CD4-positive, alpha-beta memory T cell (primary cell): ENCODE measurements around the gene UBALD2. TPM values are rescaled to one million over a fixed set of nuclear protein-coding genes. Genes with fewer than 3 reads are reported as not detected.
A peak's percentile ranks its signal among the peaks of the same experiment; 100 is the strongest.

Source experiments
- CTCF ChIA-PET: fragments of 350-600 bp; sonication (Branson Sonifier 250); formaldehyde crosslinking; loops from one replicate; lab custom pipeline; 2021; ENCODE audit warnings: inconsistent platforms; ENCODE audit not compliant: partially characterized antibody; lab: Charles Lee
- POLR2A ChIA-PET: fragments of 350-600 bp; sonication (Branson Sonifier 250); formaldehyde crosslinking; loops from one replicate; lab custom pipeline; 2021; ENCODE audit not compliant: partially characterized antibody; lab: Charles Lee
- DNase-seq, 5 donors: peaks; one replicate each; pipeline versions ENCODE4 v3.0.0 to v3.0.0-alpha.2; 2020 to 2022; ENCODE audit warnings: mixed read lengths in 1 of 5
- H3K27ac ChIP-seq: one replicate; pipeline ENCODE4 v1.7.0; 2013; ENCODE audit warnings: low read depth, low read length
- H3K27me3 ChIP-seq: 2 replicates; pipeline ENCODE4 v1.7.0; 2013; ENCODE audit warnings: mild to moderate bottlenecking, low read length, moderate library complexity; ENCODE audit not compliant: insufficient read depth
- H3K36me3 ChIP-seq: 2 replicates; pipeline ENCODE4 v1.7.0; 2013; ENCODE audit warnings: mild to moderate bottlenecking, low read length, moderate library complexity; ENCODE audit not compliant: insufficient read depth
- H3K4me1 ChIP-seq: 2 replicates; pipeline ENCODE4 v1.7.0; 2013; ENCODE audit warnings: mild to moderate bottlenecking, low read length, moderate library complexity; ENCODE audit not compliant: insufficient read depth
- H3K4me3 ChIP-seq, 2 donors: one replicate each; pipeline ENCODE4 v1.7.0; 2013; ENCODE audit warnings: low read length in 2 of 2, mild to moderate bottlenecking in 1 of 2
- H3K9me3 ChIP-seq, 2 donors: one replicate each; pipeline ENCODE4 v1.7.0; 2013; ENCODE audit warnings: low read length in 2 of 2, control low read depth in 1 of 2; ENCODE audit not compliant: control insufficient read depth in 1 of 2
- H3K27ac Mint-ChIP-seq, 7 donors: one replicate each; pipeline ENCODE4 v1.8.0; 2020 to 2021; ENCODE audit warnings: mixed read lengths in 7 of 7, mild to moderate bottlenecking in 6 of 7, inconsistent platforms in 3 of 7, moderate library complexity in 3 of 7
- H3K27me3 Mint-ChIP-seq, 2 donors: one replicate each; pipeline ENCODE4 v1.8.0; 2020 to 2021; ENCODE audit warnings: mixed read lengths in 2 of 2
- H3K36me3 Mint-ChIP-seq, 2 donors: one replicate each; pipeline ENCODE4 v1.8.0; 2020 to 2021; ENCODE audit warnings: mixed read lengths in 2 of 2, inconsistent platforms in 1 of 2, mild to moderate bottlenecking in 1 of 2
- H3K4me1 Mint-ChIP-seq, 4 donors: one replicate each; pipeline ENCODE4 v1.8.0; 2020 to 2021; ENCODE audit warnings: mixed read lengths in 4 of 4, mild to moderate bottlenecking in 1 of 4
- H3K4me3 Mint-ChIP-seq, 8 donors: one replicate each; pipeline ENCODE4 v1.8.0; 2020 to 2021; ENCODE audit warnings: mixed read lengths in 8 of 8, mild to moderate bottlenecking in 7 of 8, moderate library complexity in 6 of 8, inconsistent platforms in 3 of 8
- H3K9me3 Mint-ChIP-seq, 8 donors: one replicate each; pipeline ENCODE4 v1.8.0; 2020 to 2021; ENCODE audit warnings: mixed read lengths in 8 of 8, mild to moderate bottlenecking in 5 of 8, inconsistent platforms in 3 of 8, moderate library complexity in 1 of 8
- intact Hi-C: fragments of 100-400 bp; cut with micrococcal nuclease; formaldehyde crosslinking; loops from one replicate; pipeline ENCODE4 v1.15.1; 2023
- polyA plus RNA-seq, 2 donors: library from polyadenylated mRNA; unstranded; fragments of 300-500 nt; fragmentation: Illumina TruSeq; gene quantifications; one replicate each; pipeline ENCODE4 v1.2.3, GENCODE V29; 2021
- total RNA-seq, 2 experiments: library from RNA; stranded (reverse); gene quantifications; one replicate each; pipeline ENCODE4 v1.2.3, GENCODE V29; 2021

UBALD2 gene
- total and polyA plus RNA-seq, 4 experiments from 2014 or later: 6.2 to 103 (median 55.9) TPM

DNA sequence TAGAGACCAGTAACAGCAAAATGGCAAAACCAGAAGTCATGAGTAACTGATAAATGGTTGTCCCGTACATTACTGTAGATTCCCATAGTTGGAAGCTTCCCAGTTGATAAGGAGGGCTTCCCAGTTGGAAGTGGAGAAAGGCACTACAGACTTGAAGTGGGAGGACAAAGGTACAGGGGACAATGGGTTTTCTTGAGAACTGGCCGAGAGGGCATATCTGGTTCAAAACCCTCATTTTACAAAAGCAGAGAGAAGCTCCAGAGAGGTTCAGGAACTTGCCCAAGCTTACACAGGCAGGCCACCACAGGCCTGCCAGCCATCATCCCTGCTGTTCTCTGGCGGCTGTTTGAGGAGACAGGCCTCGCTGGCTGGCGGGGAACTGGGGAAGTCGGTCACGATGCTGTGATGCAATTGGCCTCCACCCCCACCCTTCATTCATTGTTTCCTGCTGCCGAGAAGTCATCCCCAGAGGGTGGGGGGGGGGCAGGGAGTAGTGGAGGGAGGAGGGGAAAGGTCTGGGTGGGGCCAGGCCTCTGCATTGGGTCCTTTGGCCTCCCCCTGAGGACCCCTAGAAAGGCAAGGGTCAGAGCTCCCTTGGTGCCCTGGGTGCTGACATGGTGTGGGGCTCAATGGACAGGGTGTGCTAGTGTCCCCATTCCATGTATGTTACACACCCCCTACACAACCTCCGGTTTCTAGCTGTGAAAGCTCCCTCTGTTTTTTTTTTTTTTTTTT, 3.0 kb downstream of the UBALD2 start:
- Mint-ChIP-seq H3K9me3 (peaks cover 0 to 1% (median 0%) of the 10 kb centered on the region in 8 donors), H3K4me3 (peak overlapping the region; percentile 92 to 96 (median 93)), H3K27ac (peak overlapping the region; percentile 94 to 98 (median 96)), H3K36me3 (peaks cover 13 to 39% of the 10 kb centered on the region in 2 donors), H3K4me1 (peaks cover 27 to 78% (median 50%) of the 10 kb centered on the region in 4 donors), H3K27me3 (no peaks in the 10 kb centered on the region)
- Histone ChIP-seq H3K27ac (peak overlapping the region; percentile 82), H3K4me1 (peaks cover 75% of the 10 kb centered on the region), H3K4me3 (peak overlapping the region in 1 of 2 donors; percentile 94), H3K36me3 (peaks cover 24% of the 10 kb centered on the region), H3K27me3 (no peaks in the 10 kb centered on the region), H3K9me3 (no peaks in the 10 kb centered on the region)
- DNase-seq: peak; percentile 58 to 88 (median 68)
- POLR2A ChIA-PET: interaction anchor here (0.6 to 18.5 kb wide), 13 partner anchors 12 to 455 kb away, joined by 3 to 620 read pairs (median 37); partner anchors contain the start of genes FOXJ1 and RNF157
- intact Hi-C loops: loop anchor here (5.0 to 10.0 kb wide), 2 partner anchors 36 to 363 kb away; partner anchors contain the start of gene MRPL38
- CTCF ChIA-PET: interaction anchor here (0.7 to 6.3 kb wide), 15 partner anchors 10 to 357 kb away, joined by 3 to 47 read pairs (median 5); no protein-coding TSS in a partner anchor

DNA sequence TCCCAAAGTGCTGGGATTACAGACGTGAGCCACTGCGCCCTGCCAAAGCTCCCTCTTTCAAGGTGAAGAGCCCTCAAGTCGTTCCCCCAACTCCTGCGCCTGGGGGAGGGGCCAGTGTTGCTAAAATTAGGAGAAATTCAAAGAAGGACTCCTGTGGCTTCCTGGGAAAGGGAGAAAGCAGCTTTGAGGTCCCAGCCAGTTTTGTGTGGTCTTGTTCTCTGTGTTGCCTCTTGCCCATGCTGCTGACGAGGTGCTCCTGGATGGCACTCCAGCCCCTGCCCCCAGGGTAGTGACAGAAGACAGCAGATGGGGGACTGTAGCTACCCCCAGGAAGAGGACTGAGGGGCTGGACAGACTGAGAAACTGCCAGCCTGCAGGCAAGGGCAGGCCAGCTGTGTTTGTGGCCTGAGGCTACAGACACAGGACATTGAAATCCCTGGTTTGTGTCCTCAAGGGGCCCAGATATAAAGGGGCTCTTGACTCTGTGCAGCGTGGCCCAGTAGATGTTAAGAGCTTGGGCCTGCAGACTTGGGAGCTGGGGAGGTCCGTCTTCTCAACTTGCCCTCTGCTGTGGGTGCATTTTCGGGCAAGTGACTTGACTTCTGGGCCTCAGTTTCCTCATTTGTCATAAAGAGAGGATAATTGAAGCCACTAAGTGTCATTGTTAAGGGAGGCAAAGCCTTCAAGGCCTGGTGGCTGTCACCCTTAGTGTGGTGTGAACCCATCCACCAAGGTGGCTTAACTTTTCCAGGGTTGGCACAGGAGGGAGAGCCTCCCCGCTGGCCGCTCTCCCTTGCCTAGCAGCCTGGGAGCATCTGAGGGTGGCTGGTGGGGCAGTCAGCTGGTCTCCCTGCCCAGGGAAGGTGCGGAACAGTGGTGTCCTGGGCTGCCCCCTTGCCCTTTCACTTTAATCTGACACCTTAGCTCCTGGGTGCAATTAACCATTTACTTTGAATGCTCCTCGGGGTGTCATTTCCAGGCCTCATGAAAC, 4.1 kb downstream of the UBALD2 start:
- Mint-ChIP-seq H3K9me3 (peaks cover 0 to 1% (median 0%) of the 10 kb centered on the region in 8 donors), H3K27ac (peak overlapping the region; percentile 87 to 98 (median 96)), H3K27me3 (no peaks in the 10 kb centered on the region), H3K36me3 (peaks cover 13 to 39% of the 10 kb centered on the region in 2 donors), H3K4me1 (peaks cover 23 to 72% (median 51%) of the 10 kb centered on the region in 4 donors), H3K4me3 (peak overlapping the region; percentile 46 to 96 (median 92))
- Histone ChIP-seq H3K36me3 (peaks cover 24% of the 10 kb centered on the region), H3K9me3 (no peaks in the 10 kb centered on the region), H3K4me3 (no peak overlapping the region), H3K4me1 (peaks cover 77% of the 10 kb centered on the region), H3K27me3 (no peaks in the 10 kb centered on the region), H3K27ac (peak overlapping the region; percentile 82)
- ChIA-PET CTCF (interaction anchor here (1.2 to 6.3 kb wide), 10 partner anchors 10 to 146 kb away, joined by 3 to 47 read pairs (median 5); no protein-coding TSS in a partner anchor), POLR2A (interaction anchor here (1.0 to 18.5 kb wide), 13 partner anchors 11 to 289 kb away, joined by 3 to 620 read pairs (median 26); partner anchors contain the start of genes EXOC7, FOXJ1 and RNF157)
- peak in 1 of 5 donors; percentile 22 for DNase-seq
- intact Hi-C loops: loop anchor here (5.0 to 10.0 kb wide), 2 partner anchors 37 to 364 kb away; partner anchors contain the start of gene MRPL38

DNA sequence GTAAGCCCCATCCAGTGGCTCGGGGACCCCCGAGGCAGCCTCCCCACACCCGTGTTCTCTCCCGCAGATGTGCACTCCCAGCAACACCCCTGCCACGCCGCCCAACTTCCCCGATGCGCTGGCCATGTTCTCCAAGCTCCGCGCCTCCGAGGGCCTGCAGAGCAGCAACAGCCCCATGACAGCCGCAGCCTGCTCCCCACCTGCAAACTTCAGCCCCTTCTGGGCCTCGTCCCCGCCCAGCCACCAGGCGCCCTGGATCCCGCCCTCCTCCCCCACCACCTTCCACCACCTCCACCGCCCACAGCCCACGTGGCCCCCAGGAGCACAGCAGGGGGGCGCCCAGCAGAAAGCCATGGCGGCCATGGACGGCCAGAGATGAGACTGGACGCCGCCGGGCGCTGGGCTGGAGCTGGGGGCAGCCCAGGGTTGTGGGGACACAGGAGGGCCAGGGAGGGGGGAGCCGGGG, 5.0 kb downstream of the UBALD2 start:
- no peak for DNase-seq
- Mint-ChIP-seq H3K36me3 (peaks cover 13 to 34% of the 10 kb centered on the region in 2 donors), H3K27me3 (no peaks in the 10 kb centered on the region), H3K27ac (peak overlapping the region in 6 of 7 donors; percentile 37 to 98 (median 96)), H3K4me1 (peaks cover 18 to 76% (median 45%) of the 10 kb centered on the region in 4 donors), H3K4me3 (peak overlapping the region in 5 of 8 donors; percentile 46 to 96 (median 69)), H3K9me3 (peaks cover 0 to 1% (median 0%) of the 10 kb centered on the region in 8 donors)
- POLR2A ChIA-PET: interaction anchor here (0.9 to 18.5 kb wide), 14 partner anchors 10 to 256 kb away, joined by 3 to 620 read pairs (median 26); partner anchors contain the start of genes FOXJ1 and RNF157
- Histone ChIP-seq H3K4me3 (no peak overlapping the region), H3K9me3 (no peaks in the 10 kb centered on the region), H3K36me3 (peaks cover 24% of the 10 kb centered on the region), H3K4me1 (peaks cover 80% of the 10 kb centered on the region), H3K27ac (peak overlapping the region; percentile 82), H3K27me3 (no peaks in the 10 kb centered on the region)
- intact Hi-C loops: no loop called here
- CTCF ChIA-PET: interaction anchor here (1.3 to 6.3 kb wide), 4 partner anchors 9 to 146 kb away, joined by 3 to 46 read pairs (median 6); no protein-coding TSS in a partner anchor

- peak overlapping the region in 1 of 2 donors; percentile 68 for H3K4me3 ChIP-seq
- Mint-ChIP-seq H3K36me3 (peaks cover 13 to 34% of the 10 kb centered on the region in 2 donors), H3K27me3 (no peaks in the 10 kb centered on the region), H3K27ac (peak overlapping the region; percentile 85 to 96 (median 87)), H3K4me3 (peak overlapping the region; percentile 65 to 90 (median 80)), H3K4me1 (peaks cover 19 to 82% (median 47%) of the 10 kb centered on the region in 4 donors), H3K9me3 (peaks cover 0 to 1% (median 0%) of the 10 kb centered on the region in 8 donors)
- peaks cover 24% of the 10 kb centered on the region for H3K36me3 ChIP-seq
- H3K27ac ChIP-seq: peak overlapping the region; percentile 89
- DNase-seq: peak in 1 of 5 donors; percentile 43
- no peaks in the 10 kb centered on the region for H3K9me3 ChIP-seq
- ChIA-PET CTCF (interaction anchor here (0.8 to 6.3 kb wide), 9 partner anchors 8 to 154 kb away, joined by 3 to 53 read pairs (median 5); no protein-coding TSS in a partner anchor), POLR2A (interaction anchor here (0.9 to 18.5 kb wide), 16 partner anchors 8 to 168 kb away, joined by 3 to 620 read pairs (median 23); partner anchors contain the start of genes EXOC7, FOXJ1 and RNF157)
- intact Hi-C loops: no loop called here
- no peaks in the 10 kb centered on the region for H3K27me3 ChIP-seq
- H3K4me1 ChIP-seq: peaks cover 85% of the 10 kb centered on the region
These were observed 5.9 kb downstream of the UBALD2 start for GRCh38 chr17:76270770-76271668.

DNA sequence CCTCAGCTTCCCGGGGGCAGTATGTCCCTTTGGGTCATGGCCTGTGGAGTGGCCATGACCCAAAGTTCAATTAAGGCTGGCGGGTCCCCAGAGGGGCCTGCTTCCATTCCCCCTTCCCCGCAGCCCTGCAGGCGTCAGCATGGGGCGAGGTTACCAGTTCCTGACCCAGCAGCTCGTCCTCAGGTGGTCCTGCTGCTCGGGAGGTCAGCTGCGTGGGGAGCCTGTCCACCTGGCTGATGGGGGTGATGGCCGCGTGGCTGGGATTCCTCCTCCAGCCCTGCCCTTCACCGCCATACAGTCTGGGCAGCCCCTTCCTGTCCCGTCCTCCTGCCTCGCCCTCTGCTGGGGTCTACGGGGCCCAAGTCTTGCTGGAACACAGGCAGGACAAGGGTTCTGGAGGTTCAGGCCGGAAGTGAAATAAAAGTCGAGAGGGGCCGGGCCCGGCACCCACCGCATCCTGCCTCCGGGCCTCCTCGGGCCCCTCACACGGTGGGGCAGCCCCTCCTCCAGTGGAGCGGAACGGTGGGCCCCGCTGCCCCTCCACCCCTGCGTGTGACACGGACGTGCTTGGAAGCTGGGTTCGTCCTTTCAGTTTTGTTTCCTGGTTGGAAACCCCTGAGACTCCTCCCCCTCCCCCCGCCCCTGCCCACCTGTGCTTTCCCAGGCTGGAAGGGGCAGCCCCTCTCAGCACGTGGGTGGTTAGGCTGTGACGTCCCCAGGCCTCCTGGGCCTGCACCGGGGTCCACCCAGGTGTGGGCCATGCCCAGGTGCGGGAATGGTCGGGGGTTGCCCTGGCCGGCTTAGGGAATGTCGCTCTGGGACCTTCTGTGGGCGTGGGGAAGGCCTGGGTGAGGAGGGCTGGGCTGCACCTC, 6.8 kb downstream of the UBALD2 start:
- H3K4me3 ChIP-seq: peak overlapping the region in 1 of 2 donors; percentile 68

More for the DNA sequence above, 6.8 kb downstream of the UBALD2 start:
- Mint-ChIP-seq H3K9me3 (peaks cover 0 to 1% (median 0%) of the 10 kb centered on the region in 8 donors), H3K4me3 (peak overlapping the region; percentile 78 to 90 (median 82)), H3K36me3 (peaks cover 13 to 28% of the 10 kb centered on the region in 2 donors), H3K27ac (peak overlapping the region; percentile 86 to 96 (median 92)), H3K27me3 (no peaks in the 10 kb centered on the region), H3K4me1 (peaks cover 21 to 86% (median 48%) of the 10 kb centered on the region in 4 donors)
- ChIA-PET CTCF (interaction anchor here (0.8 to 6.3 kb wide), 9 partner anchors 7 to 155 kb away, joined by 3 to 53 read pairs (median 5); no protein-coding TSS in a partner anchor), POLR2A (interaction anchor here (1.4 to 18.5 kb wide), 16 partner anchors 6 to 168 kb away, joined by 4 to 620 read pairs (median 26); partner anchors contain the start of genes EXOC7, FOXJ1, RNF157 and UBALD2)
- H3K27me3 ChIP-seq: no peaks in the 10 kb centered on the region
- peaks cover 17% of the 10 kb centered on the region for H3K36me3 ChIP-seq
- peak; percentile 56 to 85 (median 59) for DNase-seq
- H3K9me3 ChIP-seq: no peaks in the 10 kb centered on the region
- peaks cover 79% of the 10 kb centered on the region for H3K4me1 ChIP-seq
- H3K27ac ChIP-seq: peak overlapping the region; percentile 89
- intact Hi-C loops: no loop called here
